RWPE2 (cell line): Measurements from ENCODE around the gene SDE2.

Experiments
- ATAC-seq: fragments of 200-7000 bp; cut with Tn5 transposase; 3 replicates; pipeline ENCODE4 v1.9.1; 2021; ENCODE audit warnings: low read depth
- DNase-seq: peaks from one replicate; pipeline ENCODE4 v3.0.0-alpha.2; 2020; ENCODE audit warnings: low spot score
- H3K27ac ChIP-seq: fragments of 450-650 bp; 2 replicates; pipeline ENCODE4 v1.5.1; 2017; ENCODE audit warnings: mild to moderate bottlenecking; ENCODE audit not compliant: poor library complexity, severe bottlenecking
- H3K27me3 ChIP-seq: fragments of 250-450 bp; sonication (Bioruptor Pico); 2 replicates; pipeline ENCODE4 v1.5.1; 2021; ENCODE audit warnings: mild to moderate bottlenecking, moderate library complexity; ENCODE audit not compliant: insufficient read depth, poor library complexity, severe bottlenecking
- H3K36me3 ChIP-seq: fragments of 250-450 bp; sonication (Bioruptor Pico); 2 replicates; pipeline ENCODE4 v1.5.1; 2020; ENCODE audit warnings: low read depth, mild to moderate bottlenecking, moderate library complexity
- H3K4me1 ChIP-seq: fragments of 250-450 bp; sonication (Bioruptor Pico); 2 replicates; pipeline ENCODE4 v1.5.1; 2021; ENCODE audit warnings: mild to moderate bottlenecking, moderate library complexity; ENCODE audit not compliant: insufficient read depth, poor library complexity, severe bottlenecking
- H3K4me3 ChIP-seq: fragments of 250-450 bp; sonication (Bioruptor Pico); 2 replicates; pipeline ENCODE4 v1.5.1; 2021; ENCODE audit warnings: mild to moderate bottlenecking, moderate library complexity; ENCODE audit not compliant: severe bottlenecking
- H3K9me3 ChIP-seq: fragments of 250-450 bp; sonication (Bioruptor Pico); 2 replicates; pipeline ENCODE4 v1.5.1; 2021; ENCODE audit warnings: mild to moderate bottlenecking, moderate library complexity; ENCODE audit not compliant: severe bottlenecking
- CTCF ChIP-seq: fragments of 450-650 bp; IDR thresholded peaks from one replicate; pipeline ENCODE4 v1.5.1; 2017; ENCODE audit warnings: mild to moderate bottlenecking, moderate library complexity; ENCODE audit not compliant: poor library complexity, severe bottlenecking

The SDE2 gene

GRCh38 chr1:226041419-226041818 lies 42.3 kb upstream of the SDE2 start:
- Histone ChIP-seq H3K36me3 (no peaks in the 10 kb centered on the region), H3K27ac (no peak overlapping the region), H3K9me3 (no peaks in the 10 kb centered on the region), H3K4me1 (no peaks in the 10 kb centered on the region), H3K27me3 (no peaks in the 10 kb centered on the region), H3K4me3 (no peak overlapping the region)
- no peak for DNase-seq
- TF ChIP-seq CTCF, result no peak
- ATAC-seq, result no peak

GRCh38 chr1:226038661-226039060 lies 39.5 kb upstream of the SDE2 start:
- ATAC-seq, result no peak
- no peak overlapping the region for H3K4me3 ChIP-seq
- no peaks in the 10 kb centered on the region for H3K36me3 ChIP-seq
- no peaks in the 10 kb centered on the region for H3K4me1 ChIP-seq
- no peak for DNase-seq
- H3K9me3 ChIP-seq, result no peaks in the 10 kb centered on the region
- no peak for TF ChIP-seq CTCF
- no peaks in the 10 kb centered on the region for H3K27me3 ChIP-seq
- H3K27ac ChIP-seq, result no peak overlapping the region

GRCh38 chr1:226035915-226036314 lies 36.8 kb upstream of the SDE2 start:
- DNase-seq (no peak), ATAC-seq (no peak)
- Histone ChIP-seq H3K36me3 (no peaks in the 10 kb centered on the region), H3K4me1 (no peaks in the 10 kb centered on the region), H3K9me3 (no peaks in the 10 kb centered on the region), H3K4me3 (no peak overlapping the region), H3K27ac (no peak overlapping the region), H3K27me3 (no peaks in the 10 kb centered on the region)
- TF ChIP-seq CTCF, result no peak

GRCh38 chr1:226034482-226034881 lies 35.3 kb upstream of the SDE2 start:
- no peak for ATAC-seq
- Histone ChIP-seq H3K4me3 (no peak overlapping the region), H3K9me3 (no peaks in the 10 kb centered on the region), H3K36me3 (no peaks in the 10 kb centered on the region), H3K4me1 (no peaks in the 10 kb centered on the region), H3K27me3 (no peaks in the 10 kb centered on the region), H3K27ac (no peak overlapping the region)
- no peak for TF ChIP-seq CTCF
- DNase-seq, result no peak

DNA sequence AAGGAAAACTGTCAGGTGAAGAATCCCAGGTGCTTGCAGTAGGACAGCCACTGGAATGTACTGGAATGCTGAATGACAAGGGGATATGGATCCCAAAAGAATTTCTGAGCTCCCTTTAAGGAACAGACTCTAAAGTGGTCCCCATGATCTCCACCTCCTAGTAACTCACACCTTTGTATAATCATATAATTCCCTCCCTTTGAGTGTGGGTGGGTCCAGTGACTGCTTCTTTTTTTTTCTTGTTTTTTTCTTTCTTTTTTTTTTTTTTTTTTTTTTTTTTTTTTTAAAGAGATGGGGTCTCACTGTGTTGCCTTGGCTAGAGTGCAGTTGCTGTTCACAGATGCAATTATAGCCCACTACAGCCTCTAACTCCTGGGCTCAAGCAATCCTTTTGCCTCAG lies 34.8 kb upstream of the SDE2 start:
- Histone ChIP-seq H3K4me3 (no peak overlapping the region), H3K27ac (no peak overlapping the region), H3K27me3 (no peaks in the 10 kb centered on the region), H3K36me3 (no peaks in the 10 kb centered on the region), H3K9me3 (no peaks in the 10 kb centered on the region), H3K4me1 (no peaks in the 10 kb centered on the region)
- DNase-seq (no peak), ATAC-seq (no peak)
- no peak for TF ChIP-seq CTCF
